ENCODE measurements around the gene SMCO1.

SMCO1 gene

DNA sequence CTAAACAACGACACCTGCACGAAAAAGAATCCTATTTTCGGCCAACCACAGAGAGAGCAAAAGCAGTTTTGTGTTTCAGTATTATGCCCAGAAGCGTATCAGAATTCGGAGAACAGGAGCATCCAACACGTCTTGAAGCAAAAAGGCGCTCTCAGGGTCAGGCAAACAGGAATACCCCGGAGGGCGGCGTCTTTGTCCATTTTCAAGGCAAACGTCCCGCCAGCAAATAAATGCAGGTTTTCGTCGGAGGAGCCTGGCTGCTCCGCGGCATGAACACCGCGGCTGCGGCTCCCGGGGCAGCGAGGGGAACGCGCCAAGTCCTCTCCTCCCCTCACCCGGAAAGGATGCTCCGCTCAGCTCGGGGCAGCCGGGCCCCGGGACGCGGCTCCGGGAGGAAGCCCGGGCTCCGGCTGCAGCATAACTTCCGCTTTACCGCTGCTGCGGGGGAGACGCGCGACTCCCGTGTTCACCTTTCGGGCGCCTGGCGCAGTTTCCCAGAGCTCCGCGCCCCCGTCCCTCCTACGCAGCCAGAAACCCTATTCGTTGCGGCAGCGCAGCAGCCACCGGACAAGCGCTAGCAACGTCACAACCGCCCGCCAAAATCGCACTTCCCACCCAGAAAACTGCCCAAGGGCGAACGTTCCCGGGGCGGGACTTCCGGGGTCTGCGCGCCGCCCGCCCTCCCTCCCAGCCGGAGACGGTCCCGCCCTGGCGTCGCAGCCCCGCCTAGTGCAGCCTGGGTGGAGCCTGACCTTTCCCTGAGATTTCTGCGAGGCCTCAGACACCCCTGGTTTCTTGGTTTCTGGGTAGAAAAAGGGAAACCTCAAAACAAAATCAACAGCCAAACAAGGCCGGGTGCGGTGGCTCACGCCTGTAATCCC lies 11.7 kb downstream of the SMCO1 start, which contains the start of gene RNF168 (continued):
- TF ChIP-seq GFI1B (tag by site-specific recombination; IDR thresholded peaks at IDR 0.05) = no peak
- TF ChIP-seq, protein P1, sequence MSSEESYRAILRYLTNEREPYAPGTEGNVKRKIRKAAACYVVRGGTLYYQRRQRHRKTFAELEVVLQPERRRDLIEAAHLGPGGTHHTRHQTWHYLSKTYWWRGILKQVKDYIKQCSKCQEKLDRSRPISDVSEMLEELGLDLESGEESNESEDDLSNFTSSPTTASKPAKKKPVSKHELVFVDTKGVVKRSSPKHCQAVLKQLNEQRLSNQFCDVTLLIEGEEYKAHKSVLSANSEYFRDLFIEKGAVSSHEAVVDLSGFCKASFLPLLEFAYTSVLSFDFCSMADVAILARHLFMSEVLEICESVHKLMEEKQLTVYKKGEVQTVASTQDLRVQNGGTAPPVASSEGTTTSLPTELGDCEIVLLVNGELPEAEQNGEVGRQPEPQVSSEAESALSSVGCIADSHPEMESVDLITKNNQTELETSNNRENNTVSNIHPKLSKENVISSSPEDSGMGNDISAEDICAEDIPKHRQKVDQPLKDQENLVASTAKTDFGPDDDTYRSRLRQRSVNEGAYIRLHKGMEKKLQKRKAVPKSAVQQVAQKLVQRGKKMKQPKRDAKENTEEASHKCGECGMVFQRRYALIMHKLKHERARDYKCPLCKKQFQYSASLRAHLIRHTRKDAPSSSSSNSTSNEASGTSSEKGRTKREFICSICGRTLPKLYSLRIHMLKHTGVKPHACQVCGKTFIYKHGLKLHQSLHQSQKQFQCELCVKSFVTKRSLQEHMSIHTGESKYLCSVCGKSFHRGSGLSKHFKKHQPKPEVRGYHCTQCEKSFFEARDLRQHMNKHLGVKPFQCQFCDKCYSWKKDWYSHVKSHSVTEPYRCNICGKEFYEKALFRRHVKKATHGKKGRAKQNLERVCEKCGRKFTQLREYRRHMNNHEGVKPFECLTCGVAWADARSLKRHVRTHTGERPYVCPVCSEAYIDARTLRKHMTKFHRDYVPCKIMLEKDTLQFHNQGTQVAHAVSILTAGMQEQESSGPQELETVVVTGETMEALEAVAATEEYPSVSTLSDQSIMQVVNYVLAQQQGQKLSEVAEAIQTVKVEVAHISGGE (tag by site-specific recombination; conservative IDR thresholded peaks at IDR 0.05; ENCODE audit: low read depth) = peak; percentile 88
- TF ChIP-seq, protein P2, sequence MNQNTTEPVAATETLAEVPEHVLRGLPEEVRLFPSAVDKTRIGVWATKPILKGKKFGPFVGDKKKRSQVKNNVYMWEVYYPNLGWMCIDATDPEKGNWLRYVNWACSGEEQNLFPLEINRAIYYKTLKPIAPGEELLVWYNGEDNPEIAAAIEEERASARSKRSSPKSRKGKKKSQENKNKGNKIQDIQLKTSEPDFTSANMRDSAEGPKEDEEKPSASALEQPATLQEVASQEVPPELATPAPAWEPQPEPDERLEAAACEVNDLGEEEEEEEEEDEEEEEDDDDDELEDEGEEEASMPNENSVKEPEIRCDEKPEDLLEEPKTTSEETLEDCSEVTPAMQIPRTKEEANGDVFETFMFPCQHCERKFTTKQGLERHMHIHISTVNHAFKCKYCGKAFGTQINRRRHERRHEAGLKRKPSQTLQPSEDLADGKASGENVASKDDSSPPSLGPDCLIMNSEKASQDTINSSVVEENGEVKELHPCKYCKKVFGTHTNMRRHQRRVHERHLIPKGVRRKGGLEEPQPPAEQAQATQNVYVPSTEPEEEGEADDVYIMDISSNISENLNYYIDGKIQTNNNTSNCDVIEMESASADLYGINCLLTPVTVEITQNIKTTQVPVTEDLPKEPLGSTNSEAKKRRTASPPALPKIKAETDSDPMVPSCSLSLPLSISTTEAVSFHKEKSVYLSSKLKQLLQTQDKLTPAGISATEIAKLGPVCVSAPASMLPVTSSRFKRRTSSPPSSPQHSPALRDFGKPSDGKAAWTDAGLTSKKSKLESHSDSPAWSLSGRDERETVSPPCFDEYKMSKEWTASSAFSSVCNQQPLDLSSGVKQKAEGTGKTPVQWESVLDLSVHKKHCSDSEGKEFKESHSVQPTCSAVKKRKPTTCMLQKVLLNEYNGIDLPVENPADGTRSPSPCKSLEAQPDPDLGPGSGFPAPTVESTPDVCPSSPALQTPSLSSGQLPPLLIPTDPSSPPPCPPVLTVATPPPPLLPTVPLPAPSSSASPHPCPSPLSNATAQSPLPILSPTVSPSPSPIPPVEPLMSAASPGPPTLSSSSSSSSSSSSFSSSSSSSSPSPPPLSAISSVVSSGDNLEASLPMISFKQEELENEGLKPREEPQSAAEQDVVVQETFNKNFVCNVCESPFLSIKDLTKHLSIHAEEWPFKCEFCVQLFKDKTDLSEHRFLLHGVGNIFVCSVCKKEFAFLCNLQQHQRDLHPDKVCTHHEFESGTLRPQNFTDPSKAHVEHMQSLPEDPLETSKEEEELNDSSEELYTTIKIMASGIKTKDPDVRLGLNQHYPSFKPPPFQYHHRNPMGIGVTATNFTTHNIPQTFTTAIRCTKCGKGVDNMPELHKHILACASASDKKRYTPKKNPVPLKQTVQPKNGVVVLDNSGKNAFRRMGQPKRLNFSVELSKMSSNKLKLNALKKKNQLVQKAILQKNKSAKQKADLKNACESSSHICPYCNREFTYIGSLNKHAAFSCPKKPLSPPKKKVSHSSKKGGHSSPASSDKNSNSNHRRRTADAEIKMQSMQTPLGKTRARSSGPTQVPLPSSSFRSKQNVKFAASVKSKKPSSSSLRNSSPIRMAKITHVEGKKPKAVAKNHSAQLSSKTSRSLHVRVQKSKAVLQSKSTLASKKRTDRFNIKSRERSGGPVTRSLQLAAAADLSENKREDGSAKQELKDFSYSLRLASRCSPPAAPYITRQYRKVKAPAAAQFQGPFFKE (tag by site-specific recombination; IDR thresholded peaks at IDR 0.05; ENCODE audit: borderline replicate concordance) = no peak
- TF ChIP-seq ZNF157 (tag by site-specific recombination; IDR thresholded peaks at IDR 0.05) = no peak
- no peak for TF ChIP-seq SETDB1 (IDR thresholded peaks at IDR 0.05; ENCODE audit: insufficient read length, low read length)
- no peak for TF ChIP-seq GLI2 (tag by site-specific recombination; IDR thresholded peaks at IDR 0.05; ENCODE audit: borderline replicate concordance, low read depth)
- TF ChIP-seq GLI4 (tag by site-specific recombination; IDR thresholded peaks at IDR 0.05) = 0 out of 2 replicates have a peak, but pooled peaks have one; percentile 39
- TF ChIP-seq ZNF610 (tag by site-specific recombination; IDR thresholded peaks at IDR 0.05; ENCODE audit: borderline replicate concordance) = peak; percentile 54; the same call in 1 of the 2 replicates
- TF ChIP-seq ZNF24 (tag by site-specific recombination; IDR thresholded peaks at IDR 0.05) = 0 out of 2 replicates have a peak, but pooled peaks have one; percentile 14
- peak; percentile 93 for TF ChIP-seq KLF8 (tag by site-specific recombination; IDR thresholded peaks at IDR 0.05)
- TF ChIP-seq KLF1 (tag by site-specific recombination; IDR thresholded peaks at IDR 0.05) = peak; percentile 86
- TF ChIP-seq ZNF777 (tag by site-specific recombination; IDR thresholded peaks at IDR 0.05; ENCODE audit: borderline replicate concordance) = no peak
- no peak for TF ChIP-seq ZNF768 (tag by site-specific recombination; IDR thresholded peaks at IDR 0.05)
- TF ChIP-seq, protein P3, sequence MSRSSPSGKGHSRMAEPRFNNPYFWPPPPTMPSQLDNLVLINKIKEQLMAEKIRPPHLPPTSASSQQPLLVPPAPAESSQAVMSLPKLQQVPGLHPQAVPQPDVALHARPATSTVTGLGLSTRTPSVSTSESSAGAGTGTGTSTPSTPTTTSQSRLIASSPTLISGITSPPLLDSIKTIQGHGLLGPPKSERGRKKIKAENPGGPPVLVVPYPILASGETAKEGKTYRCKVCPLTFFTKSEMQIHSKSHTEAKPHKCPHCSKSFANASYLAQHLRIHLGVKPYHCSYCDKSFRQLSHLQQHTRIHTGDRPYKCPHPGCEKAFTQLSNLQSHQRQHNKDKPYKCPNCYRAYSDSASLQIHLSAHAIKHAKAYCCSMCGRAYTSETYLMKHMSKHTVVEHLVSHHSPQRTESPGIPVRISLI (tag by site-specific recombination; IDR thresholded peaks at IDR 0.05) = no peak
- peak; percentile 61; the same call in 1 of the 2 replicates for TF ChIP-seq ZNF561 (tag by site-specific recombination; IDR thresholded peaks at IDR 0.05; ENCODE audit: borderline replicate concordance)
- TF ChIP-seq ZNF335 (tag by site-specific recombination; conservative IDR thresholded peaks at IDR 0.05) = peak; percentile 49
- TF ChIP-seq, protein P4, sequence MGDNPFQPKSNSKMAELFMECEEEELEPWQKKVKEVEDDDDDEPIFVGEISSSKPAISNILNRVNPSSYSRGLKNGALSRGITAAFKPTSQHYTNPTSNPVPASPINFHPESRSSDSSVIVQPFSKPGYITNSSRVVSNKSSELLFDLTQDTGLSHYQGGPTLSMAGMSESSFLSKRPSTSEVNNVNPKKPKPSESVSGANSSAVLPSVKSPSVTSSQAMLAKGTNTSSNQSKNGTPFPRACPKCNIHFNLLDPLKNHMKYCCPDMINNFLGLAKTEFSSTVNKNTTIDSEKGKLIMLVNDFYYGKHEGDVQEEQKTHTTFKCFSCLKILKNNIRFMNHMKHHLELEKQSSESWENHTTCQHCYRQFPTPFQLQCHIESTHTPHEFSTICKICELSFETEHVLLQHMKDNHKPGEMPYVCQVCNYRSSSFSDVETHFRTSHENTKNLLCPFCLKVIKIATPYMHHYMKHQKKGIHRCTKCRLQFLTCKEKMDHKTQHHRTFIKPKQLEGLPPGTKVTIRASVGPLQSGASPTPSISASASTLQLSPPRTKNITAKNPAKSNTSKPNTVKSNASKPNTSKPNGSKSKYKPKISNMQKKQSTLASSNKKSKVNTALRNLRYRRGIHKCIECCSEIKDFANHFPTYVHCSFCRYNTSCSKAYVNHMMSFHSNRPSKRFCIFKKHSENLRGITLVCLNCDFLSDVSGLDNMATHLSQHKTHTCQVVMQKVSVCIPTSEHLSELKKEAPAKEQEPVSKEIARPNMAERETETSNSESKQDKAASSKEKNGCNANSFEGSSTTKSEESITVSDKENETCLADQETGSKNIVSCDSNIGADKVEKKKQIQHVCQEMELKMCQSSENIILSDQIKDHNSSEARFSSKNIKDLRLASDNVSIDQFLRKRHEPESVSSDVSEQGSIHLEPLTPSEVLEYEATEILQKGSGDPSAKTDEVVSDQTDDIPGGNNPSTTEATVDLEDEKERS (tag by site-specific recombination; IDR thresholded peaks at IDR 0.05) = no peak
- TF ChIP-seq, protein P5, sequence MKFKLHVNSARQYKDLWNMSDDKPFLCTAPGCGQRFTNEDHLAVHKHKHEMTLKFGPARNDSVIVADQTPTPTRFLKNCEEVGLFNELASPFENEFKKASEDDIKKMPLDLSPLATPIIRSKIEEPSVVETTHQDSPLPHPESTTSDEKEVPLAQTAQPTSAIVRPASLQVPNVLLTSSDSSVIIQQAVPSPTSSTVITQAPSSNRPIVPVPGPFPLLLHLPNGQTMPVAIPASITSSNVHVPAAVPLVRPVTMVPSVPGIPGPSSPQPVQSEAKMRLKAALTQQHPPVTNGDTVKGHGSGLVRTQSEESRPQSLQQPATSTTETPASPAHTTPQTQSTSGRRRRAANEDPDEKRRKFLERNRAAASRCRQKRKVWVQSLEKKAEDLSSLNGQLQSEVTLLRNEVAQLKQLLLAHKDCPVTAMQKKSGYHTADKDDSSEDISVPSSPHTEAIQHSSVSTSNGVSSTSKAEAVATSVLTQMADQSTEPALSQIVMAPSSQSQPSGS (tag by site-specific recombination; IDR thresholded peaks at IDR 0.05; ENCODE audit: low read depth) = no peak
- TF ChIP-seq, protein P6, sequence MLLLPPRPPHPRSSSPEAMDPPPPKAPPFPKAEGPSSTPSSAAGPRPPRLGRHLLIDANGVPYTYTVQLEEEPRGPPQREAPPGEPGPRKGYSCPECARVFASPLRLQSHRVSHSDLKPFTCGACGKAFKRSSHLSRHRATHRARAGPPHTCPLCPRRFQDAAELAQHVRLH (tag by site-specific recombination; IDR thresholded peaks at IDR 0.05) = no peak
- TF ChIP-seq ZNF549 (tag by site-specific recombination; IDR thresholded peaks at IDR 0.05) = no peak
- peak; percentile 59 for TF ChIP-seq KLF7 (tag by site-specific recombination; IDR thresholded peaks at IDR 0.05; ENCODE audit: borderline replicate concordance)
- TF ChIP-seq ZFP37 (tag by site-specific recombination; IDR thresholded peaks at IDR 0.05) = no peak
- no peak for TF ChIP-seq ZNF292 (tag by site-specific recombination; IDR thresholded peaks at IDR 0.05; ENCODE audit: borderline replicate concordance, low read depth)
